EH (cell line): ENCODE measurements around the gene FAM53A.

Source experiments
- DNase-seq: peaks from one replicate; pipeline ENCODE4 v3.0.0-alpha.2; 2015; ENCODE audit warnings: low read depth

Gene FAM53A, protein sequence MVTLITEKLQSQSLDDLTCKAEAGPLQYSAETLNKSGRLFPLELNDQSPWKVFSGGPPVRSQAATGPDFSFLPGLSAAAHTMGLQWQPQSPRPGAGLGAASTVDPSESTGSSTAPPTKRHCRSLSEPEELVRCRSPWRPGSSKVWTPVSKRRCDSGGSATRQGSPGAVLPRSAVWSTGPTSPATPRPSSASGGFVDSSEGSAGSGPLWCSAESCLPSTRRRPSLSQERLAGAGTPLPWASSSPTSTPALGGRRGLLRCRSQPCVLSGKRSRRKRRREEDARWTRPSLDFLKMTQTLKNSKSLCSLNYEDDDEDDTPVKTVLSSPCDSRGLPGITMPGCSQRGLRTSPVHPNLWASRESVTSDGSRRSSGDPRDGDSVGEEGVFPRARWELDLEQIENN

GRCh38 chr4:1683736-1684505 lies at the start of gene FAM53A:
FAM53A (minus strand) TSS chr4:1684313; CDS start chr4:1668741, 15,572 bp downstream.
- peak; percentile 89 for DNase-seq

DNA sequence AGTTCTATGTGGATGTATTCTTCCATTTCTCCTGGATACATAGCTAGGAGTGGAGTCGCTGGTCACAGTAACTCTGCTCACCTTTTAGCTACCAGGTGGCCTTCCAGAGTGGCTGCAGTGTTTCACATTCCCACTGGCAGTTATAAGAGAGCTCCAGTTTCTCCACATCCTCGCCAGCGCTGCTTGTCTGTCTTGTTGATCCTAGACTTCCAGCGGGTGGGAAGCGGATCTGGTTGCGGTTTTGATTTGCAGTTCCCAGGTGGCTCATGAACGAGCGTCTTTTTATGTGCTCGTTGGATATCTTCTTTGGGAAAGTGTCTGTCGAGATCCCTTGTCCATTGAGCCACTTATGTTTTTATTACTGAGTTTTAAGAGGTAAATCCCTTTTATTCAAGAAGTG lies 48.8 kb upstream of the FAM53A start:
- no peak for DNase-seq

DNA sequence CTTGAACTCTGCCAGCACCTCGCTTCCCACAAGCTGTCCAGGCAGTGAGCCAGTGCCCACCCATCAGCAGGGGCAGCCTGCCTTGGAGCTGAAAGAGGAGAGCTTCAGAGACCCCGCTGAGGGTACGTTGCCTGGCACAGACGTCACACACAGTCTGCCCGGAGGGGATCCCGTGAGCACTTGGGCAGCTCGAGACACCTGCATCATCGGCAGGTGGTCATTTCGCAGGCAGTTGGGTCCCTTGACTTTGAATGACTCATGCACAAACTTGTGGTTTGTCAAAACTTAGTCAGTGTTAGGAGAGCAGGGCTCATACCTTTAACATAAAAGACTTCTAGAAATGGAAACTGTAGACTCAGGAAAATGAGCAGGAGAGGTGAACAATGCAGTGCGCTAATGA lies 47.1 kb upstream of the FAM53A start:
- DNase-seq = no peak

GRCh38 chr4:1730532-1731135 lies 46.5 kb upstream of the FAM53A start:
- no peak for DNase-seq

DNA sequence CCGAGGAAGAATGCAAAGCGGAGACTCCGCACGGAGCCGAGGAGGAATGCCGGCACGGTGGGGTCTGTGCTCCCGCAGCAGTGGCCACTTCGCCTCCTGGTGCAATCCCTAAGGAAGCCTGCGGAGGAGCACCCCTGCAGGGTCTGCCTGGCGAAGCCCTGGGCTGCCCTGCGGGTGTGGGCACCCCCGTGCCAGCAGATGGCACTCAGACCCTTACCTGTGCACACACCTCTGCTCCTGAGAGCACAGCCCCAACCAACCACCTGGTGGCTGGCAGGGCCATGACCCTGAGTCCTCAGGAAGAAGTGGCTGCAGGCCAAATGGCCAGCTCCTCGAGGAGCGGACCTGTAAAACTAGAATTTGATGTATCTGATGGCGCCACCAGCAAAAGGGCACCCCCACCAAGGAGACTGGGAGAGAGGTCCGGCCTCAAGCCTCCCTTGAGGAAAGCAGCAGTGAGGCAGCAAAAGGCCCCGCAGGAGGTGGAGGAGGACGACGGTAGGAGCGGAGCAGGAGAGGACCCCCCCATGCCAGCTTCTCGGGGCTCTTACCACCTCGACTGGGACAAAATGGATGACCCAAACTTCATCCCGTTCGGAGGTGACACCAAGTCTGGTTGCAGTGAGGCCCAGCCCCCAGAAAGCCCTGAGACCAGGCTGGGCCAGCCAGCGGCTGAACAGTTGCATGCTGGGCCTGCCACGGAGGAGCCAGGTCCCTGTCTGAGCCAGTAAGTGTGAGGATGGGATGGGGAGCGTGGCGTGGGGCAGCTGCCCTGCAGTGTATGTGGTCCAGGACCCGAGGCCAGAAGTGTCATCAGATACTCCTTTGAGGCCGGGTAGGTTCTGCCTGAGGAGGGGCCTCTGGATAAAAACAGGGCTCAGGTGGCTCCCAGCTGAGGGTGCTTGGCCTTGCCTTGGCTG lies 44.2 kb upstream of the FAM53A start:
- DNase-seq = no peak

DNA sequence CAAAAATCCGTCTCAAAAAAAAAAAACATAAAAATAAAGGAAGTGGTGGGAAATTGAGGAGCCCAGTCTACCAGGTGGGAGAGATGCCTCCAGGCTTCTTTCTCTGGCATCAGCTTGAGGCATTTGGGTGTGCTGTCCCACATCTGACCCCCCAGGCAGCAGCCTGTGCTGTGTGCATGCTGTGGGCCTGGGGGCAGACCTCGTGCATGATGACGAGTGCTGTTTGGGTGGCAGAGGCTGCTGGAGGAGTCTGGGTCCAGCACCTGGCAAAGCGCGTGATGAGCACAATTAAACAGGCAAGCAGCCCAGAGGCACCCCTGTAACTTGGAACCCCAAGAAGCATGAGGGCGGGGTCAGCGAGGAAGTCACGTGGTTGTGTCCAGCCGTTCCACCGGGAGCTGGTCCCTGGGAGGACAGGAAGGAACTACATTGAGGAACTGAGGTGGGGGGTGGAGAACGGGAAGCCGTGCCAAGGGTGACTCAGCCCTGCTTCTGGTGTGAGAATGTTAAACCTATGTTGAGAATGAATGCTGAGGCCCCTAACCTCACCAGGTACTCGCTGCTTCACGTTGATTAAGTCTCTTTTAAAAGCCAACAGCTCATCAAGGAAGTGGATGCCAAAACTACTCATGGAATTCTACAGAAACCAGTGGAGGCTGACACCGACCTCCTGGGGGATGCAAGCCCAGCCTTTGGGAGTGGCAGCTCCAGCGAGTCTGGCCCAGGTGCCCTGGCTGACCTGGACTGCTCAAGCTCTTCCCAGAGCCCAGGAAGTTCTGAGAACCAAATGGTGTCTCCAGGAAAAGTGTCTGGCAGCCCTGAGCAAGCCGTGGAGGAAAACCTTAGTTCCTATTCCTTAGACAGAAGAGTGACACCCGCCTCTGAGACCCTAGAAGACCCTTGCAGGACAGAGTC lies 43.3 kb upstream of the FAM53A start:
- DNase-seq = peak; percentile 87

DNA sequence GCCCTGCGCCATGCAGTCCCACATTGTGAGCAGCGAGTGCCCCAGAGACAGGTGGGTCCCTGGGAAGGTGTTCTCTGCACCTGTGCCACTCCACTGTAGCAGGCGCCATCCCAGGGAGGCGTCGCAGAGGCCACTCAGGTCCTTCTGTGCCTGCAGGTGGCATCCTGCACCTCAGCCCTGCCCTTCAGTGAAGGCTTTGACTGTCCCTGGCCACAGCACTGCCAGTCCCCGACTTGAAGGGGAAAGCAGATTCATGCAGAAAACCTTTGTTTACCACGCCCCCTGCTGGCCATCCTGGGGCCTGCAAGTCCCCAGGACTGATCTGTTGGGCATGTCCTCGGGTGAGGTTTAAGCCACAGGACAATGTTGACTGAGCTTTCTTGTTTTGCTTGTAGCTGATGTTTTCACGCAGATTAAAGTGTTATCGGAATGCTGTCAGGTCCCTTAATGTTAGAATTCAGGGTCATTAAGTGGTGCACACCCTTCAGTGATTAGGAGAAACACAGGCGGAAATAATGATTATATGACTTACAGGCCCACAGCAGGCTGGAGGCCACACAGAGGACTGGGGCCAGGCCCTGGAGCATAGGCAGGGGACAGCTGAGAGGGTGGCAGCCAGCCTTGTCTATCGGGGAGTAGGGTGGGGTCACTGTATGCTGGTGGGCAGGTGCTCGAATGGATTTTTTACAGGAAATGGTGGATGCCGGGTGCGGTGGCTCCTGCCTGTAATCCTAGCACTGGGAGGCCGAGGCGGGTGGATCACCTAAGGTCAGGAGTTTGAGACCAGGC lies 42.2 kb upstream of the FAM53A start:
- DNase-seq = peak; percentile 83

- DNase-seq = no peak
Observed at GRCh38 chr4:1725521-1725920, 41.4 kb upstream of the FAM53A start.

GRCh38 chr4:1723131-1723801 lies 39.2 kb upstream of the FAM53A start:
- DNase-seq = no peak

DNA sequence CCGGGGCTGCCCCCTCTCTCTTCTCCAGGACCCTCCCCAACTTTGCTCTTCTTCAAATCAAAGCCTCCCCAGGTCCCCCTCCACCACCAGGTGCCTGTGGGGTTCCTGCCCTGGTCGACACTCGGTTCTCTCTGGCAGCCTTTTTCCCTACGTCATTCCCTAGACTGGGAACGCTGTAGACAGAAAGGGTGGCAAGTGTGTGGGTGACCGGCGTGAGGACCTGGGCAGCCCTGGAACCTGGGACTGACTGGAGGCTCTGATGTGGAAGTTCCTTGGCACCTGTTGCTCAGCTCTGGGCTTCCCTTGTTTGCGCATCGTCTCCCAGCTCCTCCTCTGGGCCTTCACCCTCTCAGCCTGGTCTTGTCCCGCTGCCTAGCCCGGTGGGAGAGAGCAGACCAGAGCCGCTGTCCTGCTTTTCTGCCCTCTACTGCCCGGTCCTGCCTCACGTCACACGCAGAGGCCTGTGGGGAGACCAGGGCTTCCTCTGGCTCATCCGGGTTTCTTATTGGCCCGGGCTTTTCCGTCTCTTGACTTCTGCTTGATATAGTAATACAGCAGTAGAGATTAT lies 38.5 kb upstream of the FAM53A start:
- DNase-seq = peak; percentile 38

DNA sequence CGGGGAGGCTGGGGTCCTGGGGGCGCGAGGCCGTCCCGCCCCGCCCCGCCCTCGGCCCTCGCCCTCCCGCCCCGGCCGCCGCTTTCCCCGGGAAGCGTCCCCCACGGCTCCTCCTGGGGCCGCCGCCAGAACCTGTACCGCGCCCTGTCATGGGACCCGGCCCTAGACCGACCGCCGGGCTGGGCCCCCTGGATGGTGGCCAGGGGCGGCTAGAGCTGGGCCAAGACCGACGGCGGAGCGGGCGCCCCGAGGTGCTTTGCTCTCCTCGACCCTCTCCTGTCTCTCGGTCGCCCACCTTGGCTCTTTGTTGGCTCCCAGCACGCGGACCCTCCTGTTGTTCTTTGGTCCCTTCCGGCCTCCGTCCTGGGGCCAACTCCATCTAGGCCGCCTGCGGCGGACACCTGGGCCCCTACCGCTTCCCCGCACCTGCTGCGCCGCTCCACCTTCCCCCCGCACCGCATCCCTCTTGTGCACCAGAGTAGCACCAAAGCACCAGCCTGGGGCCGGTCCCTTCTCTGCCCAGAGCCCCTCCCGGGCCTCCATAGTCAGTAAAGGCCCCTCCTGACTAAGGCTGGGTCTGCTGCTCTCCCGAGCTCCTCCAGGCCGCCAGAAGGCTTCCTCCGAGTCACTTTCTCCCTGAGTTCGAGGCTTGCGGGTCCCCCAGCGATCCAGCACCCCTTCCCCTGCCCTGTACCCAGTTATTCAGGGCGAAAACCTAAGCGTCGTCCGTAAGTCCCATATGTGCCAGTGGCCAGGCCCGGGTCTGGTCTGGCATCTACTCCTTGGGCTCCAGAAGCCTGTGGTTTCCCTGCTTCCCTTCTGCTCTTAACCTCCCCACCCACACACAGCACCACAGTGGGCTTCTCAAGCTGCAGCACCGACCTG lies 37.8 kb upstream of the FAM53A start:
- DNase-seq = peak; percentile 15

DNA sequence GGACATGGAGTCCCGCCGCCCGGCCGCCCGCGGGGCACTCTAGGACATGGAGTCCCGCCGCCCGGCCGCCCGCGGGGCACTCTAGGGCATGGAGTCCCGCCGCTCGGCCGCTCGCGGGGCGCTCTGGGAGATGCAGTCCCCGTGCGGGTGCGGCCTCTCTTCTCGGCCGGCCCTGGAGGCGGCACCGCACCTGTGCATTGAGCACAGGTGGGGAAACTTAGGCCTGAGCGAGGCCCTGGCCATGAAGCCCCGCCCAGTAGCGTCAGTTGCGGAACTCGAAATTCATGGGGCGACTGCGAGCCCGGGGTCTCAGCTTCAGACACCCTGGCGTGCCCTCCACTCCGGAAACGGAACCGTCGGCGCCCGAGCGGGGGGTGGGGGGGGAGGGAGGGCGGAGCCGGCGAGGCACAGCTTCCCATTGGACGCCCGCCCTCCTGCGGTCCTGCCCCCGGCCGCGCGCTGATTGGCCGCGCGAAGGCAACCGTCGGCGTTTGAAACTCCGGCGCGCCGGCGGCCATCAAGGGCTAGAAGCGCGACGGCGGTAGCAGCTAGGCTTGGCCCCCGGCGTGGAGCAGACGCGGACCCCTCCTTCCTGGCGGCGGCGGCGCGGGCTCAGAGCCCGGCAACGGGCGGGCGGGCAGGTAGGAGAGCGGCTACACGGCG lies 37.0 kb upstream of the FAM53A start, which contains the start of the genes TACC3 and TMEM129:
Gene TACC3 (plus strand): TSS at position 519 of the 663 bp plus-strand sequence. CDS start 1,901 bp downstream, outside the sequence.
Gene TMEM129 (minus strand): TSS at position 321 of the 663 bp plus-strand sequence. CDS start 486 bp downstream, outside the sequence.
- DNase-seq = peak; percentile 92

DNA sequence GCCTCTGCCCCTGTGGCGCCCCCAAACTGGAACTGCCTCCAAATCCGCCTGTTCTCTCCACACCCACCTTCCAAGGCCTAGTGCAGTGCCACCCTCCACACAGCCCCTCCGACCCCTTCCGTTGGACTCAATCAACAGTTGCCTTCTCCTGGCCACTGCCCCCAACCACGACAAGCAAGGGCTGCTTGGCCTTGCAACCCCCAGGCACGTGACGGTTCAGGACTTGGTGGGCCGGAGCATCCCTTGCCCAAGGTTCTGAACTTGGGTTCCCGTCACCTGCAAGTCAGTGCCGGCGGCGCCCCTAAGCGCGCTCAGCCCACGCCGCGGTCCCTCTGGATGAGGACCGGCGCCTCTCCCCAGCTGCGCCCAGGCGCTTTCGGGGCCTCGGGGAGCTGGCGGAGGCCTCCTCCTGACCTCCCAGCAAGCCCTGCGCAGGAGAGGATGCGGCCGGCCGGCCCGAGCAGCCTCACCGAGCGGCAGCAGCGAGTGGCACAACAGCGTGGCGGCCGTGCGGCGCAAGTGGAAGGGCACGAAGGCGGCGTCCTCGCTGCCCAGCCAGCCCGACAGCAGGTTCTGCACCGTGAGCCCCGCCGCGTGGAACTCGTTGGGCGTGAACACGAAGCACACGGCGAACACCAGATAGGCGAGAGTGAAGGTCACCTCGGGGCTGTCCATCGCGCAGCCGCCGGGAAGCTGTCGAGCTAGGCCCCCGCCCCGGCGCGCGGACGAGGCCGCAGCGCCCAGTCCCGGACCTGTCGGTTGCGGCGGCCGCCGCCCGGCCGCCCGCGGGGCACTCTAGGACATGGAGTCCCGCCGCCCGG lies 36.3 kb upstream of the FAM53A start:
- DNase-seq = peak; percentile 56

GRCh38 chr4:1718095-1718850 lies 34.2 kb upstream of the FAM53A start:
- no peak for DNase-seq
